ENCODE data around the gene XXYLT1. TPM values are rescaled to one million over a fixed set of nuclear protein-coding genes. Genes with fewer than 3 reads are reported as not detected.
"Not testable (repeated sequence)": the region's sequence is repeated elsewhere in the genome, so short reads cannot be mapped to it uniquely, and the experiment has no call there.

XXYLT1 gene
- total and polyA plus RNA-seq, 8 donors: 1.8 to 5.0 (median 2.6) TPM

- no peak for FAIRE-seq
- Histone ChIP-seq H3K9me3 (no peaks in the 10 kb centered on the region), H3K27me3 (no peaks in the 10 kb centered on the region), H3K4me1 (peaks cover 0 to 6% (median 0%) of the 10 kb centered on the region in 3 donors), H3K27ac (no peak overlapping the region), H3K36me3 (no peaks in the 10 kb centered on the region), H3K4me3 (no peak overlapping the region)
- no peak for ATAC-seq
- WGBS, 2 donors: 97% methylated on average over 4 of the region's 4 CpGs
- no peak for DNase-seq
- intact Hi-C loops (cut with DNase I): no loop called here
- TF ChIP-seq, protein P1, sequence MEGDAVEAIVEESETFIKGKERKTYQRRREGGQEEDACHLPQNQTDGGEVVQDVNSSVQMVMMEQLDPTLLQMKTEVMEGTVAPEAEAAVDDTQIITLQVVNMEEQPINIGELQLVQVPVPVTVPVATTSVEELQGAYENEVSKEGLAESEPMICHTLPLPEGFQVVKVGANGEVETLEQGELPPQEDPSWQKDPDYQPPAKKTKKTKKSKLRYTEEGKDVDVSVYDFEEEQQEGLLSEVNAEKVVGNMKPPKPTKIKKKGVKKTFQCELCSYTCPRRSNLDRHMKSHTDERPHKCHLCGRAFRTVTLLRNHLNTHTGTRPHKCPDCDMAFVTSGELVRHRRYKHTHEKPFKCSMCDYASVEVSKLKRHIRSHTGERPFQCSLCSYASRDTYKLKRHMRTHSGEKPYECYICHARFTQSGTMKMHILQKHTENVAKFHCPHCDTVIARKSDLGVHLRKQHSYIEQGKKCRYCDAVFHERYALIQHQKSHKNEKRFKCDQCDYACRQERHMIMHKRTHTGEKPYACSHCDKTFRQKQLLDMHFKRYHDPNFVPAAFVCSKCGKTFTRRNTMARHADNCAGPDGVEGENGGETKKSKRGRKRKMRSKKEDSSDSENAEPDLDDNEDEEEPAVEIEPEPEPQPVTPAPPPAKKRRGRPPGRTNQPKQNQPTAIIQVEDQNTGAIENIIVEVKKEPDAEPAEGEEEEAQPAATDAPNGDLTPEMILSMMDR (IDR thresholded peaks at IDR 0.05): no peak
These were observed 35.4 kb upstream of the XXYLT1 start for GRCh38 chr3:195306369-195306768.

DNA sequence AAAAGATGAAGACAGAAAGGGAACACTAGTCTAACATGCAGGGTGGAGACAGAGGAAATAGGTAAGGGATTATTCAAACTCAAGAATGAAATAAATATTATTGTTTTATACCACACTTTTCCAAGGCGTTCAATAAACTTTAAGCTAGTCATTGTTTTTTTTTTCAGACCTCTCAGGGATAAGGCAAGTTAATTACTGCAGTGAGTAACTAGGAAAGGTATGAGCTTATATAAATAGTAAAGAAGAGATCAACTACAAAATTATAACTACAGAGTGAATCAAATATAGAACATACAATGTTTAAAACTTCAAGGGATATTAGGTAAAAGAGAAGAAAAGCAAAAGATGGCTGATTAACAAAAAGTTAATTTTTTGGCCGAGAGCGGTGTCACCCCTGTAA is 31.5 kb upstream of the XXYLT1 start:
- ATAC-seq: no peak
- no peaks in the 10 kb centered on the region for H3K27me3 ChIP-seq
- H3K27ac ChIP-seq: no peak overlapping the region
- H3K9me3 ChIP-seq: no peaks in the 10 kb centered on the region
- no peaks in the 10 kb centered on the region for H3K36me3 ChIP-seq
- intact Hi-C loops (cut with DNase I): no loop called here
- no peak overlapping the region for H3K4me3 ChIP-seq
- 94% methylated on average over 3 of the region's 3 CpGs for WGBS, 2 donors
- DNase-seq: no peak
- TF ChIP-seq, protein P1 (IDR thresholded peaks at IDR 0.05): no peak
- H3K4me1 ChIP-seq: no peaks in the 10 kb centered on the region
- no peak for FAIRE-seq

GRCh38 chr3:195297446-195297845 is 26.5 kb upstream of the XXYLT1 start:
- no peak for FAIRE-seq
- DNase-seq: no peak
- H3K36me3 ChIP-seq: no peaks in the 10 kb centered on the region
- no peak overlapping the region for H3K27ac ChIP-seq
- TF ChIP-seq, protein P1 (IDR thresholded peaks at IDR 0.05): no peak
- no peaks in the 10 kb centered on the region for H3K4me1 ChIP-seq
- intact Hi-C loops (cut with DNase I): no loop called here
- no peak for ATAC-seq
- no peak overlapping the region for H3K4me3 ChIP-seq
- no peaks in the 10 kb centered on the region for H3K9me3 ChIP-seq
- H3K27me3 ChIP-seq: no peaks in the 10 kb centered on the region

GRCh38 chr3:195296662-195297061 is 25.7 kb upstream of the XXYLT1 start:
- Histone ChIP-seq H3K27ac (no peak overlapping the region), H3K4me3 (no peak overlapping the region), H3K4me1 (no peaks in the 10 kb centered on the region), H3K9me3 (no peaks in the 10 kb centered on the region), H3K36me3 (no peaks in the 10 kb centered on the region), H3K27me3 (no peaks in the 10 kb centered on the region)
- WGBS, 2 donors: 90 to 97% methylated on average over 1 of the region's 1 CpG
- FAIRE-seq: no peak
- TF ChIP-seq, protein P1 (IDR thresholded peaks at IDR 0.05): no peak
- intact Hi-C loops (cut with DNase I): no loop called here
- no peak for ATAC-seq
- no peak for DNase-seq

- Histone ChIP-seq H3K9me3 (no peaks in the 10 kb centered on the region), H3K27me3 (no peaks in the 10 kb centered on the region), H3K4me3 (no peak overlapping the region), H3K27ac (no peak overlapping the region), H3K4me1 (no peaks in the 10 kb centered on the region), H3K36me3 (peaks cover 0 to 14% (median 3%) of the 10 kb centered on the region in 3 donors)
- DNase-seq: no peak
- FAIRE-seq: no peak
- WGBS, 2 donors: 97 to 100% methylated on average over 1 of the region's 1 CpG
- TF ChIP-seq, protein P1 (IDR thresholded peaks at IDR 0.05): no peak
- ATAC-seq: no peak
- intact Hi-C loops (cut with DNase I): no loop called here
These were observed 20.2 kb upstream of the XXYLT1 start for GRCh38 chr3:195291121-195291520.

DNA sequence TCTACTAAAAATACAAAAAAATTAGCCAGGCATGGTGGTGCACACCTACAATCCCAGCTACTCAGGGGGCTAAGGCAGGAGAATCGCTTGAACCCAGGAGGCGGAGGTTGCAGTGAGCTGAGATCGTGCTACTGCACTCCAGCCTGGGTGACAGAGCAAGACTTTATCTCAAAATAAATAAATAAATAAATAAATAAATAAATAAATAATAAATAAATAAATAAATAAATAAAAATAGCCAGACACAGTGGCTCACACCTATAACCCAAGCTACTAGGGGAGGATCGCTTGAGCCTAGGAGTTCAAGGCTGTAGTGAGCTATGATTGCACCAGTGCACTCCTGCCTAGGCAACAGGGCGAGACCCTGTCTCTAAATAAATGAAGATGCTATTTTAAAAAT is 19.7 kb upstream of the XXYLT1 start:
- intact Hi-C loops (cut with DNase I); H3K27me3 ChIP-seq; DNase-seq; H3K9me3 ChIP-seq; H3K4me1 ChIP-seq; FAIRE-seq; ATAC-seq; H3K27ac ChIP-seq; H3K4me3 ChIP-seq: not testable (repeated sequence)
- WGBS, 2 donors: 97% methylated on average over 5 of the region's 5 CpGs
- peaks cover 0 to 14% (median 3%) of the 10 kb centered on the region in 3 donors for H3K36me3 ChIP-seq

All from pancreas (tissue), 10 donors.